GM12873 (cell line): ENCODE results near the gene ZNF892.

ENCODE experiments used
- CTCF ChIP-seq: IDR thresholded peaks from 2 replicates; pipeline ENCODE4 v1.5.1; 2012; ENCODE audit warnings: low read depth, mild to moderate bottlenecking, moderate library complexity, low read length, control low read depth; ENCODE audit not compliant: insufficient read depth; ENCODE audit errors: missing control alignments

Gene ZNF892

GRCh38 chr2:95207111-95207961, at the start of gene ZNF892:
Gene ZNF892 (plus strand): TSS chr2:95207521. CDS start chr2:95207816, 295 bp downstream.
- peak; percentile 41 for TF ChIP-seq CTCF

GRCh38 chr2:95158441-95158840, 48.9 kb upstream of the ZNF892 start:
- no peak for TF ChIP-seq CTCF

GRCh38 chr2:95158891-95159619, 48.3 kb upstream of the ZNF892 start:
- TF ChIP-seq CTCF = no peak

- TF ChIP-seq CTCF = no peak
Measured at GRCh38 chr2:95159690-95160449, 47.5 kb upstream of the ZNF892 start, which contains the start of gene ZNF514. Gene ZNF514 (minus strand): TSS chr2:95159848. CDS start chr2:95153253, 6,595 bp downstream.

GRCh38 chr2:95165030-95165370, 42.3 kb upstream of the ZNF892 start:
- no peak for TF ChIP-seq CTCF

GRCh38 chr2:95165371-95166064, 41.8 kb upstream of the ZNF892 start, which contains the start of gene ZNF2:
Gene ZNF2 (plus strand): TSS chr2:95165809. CDS start chr2:95176227, 10,418 bp downstream.
- no peak for TF ChIP-seq CTCF
